Left lung (tissue), 14 donors: ENCODE results near the gene BAK1. TPM values are rescaled to one million over a fixed set of nuclear protein-coding genes. Genes with fewer than 3 reads are reported as not detected.
A peak's percentile ranks its signal among the peaks of the same experiment; 100 is the strongest.

Experiments
- ATAC-seq: fragments of 200-7000 bp; cut with Tn5 transposase; one replicate; pipeline ENCODE4 v1.9.1; 2020; ENCODE audit warnings: moderate library complexity
- DNase-seq, 4 donors: peaks; one replicate each; pipeline ENCODE4 v3.0.0-alpha.2; 2013 to 2020
- H3K27ac ChIP-seq, 2 donors: fragments of 200-600 bp; sonication (generic) in 1 of 2; one replicate each; pipeline versions ENCODE4 v1.5.0 to v1.8.0; 2020 to 2021
- H3K27me3 ChIP-seq, 2 donors: fragments of 200-600 bp; sonication (generic) in 1 of 2; one replicate each; pipeline versions ENCODE4 v1.5.0 to v1.8.0; 2020 to 2021
- H3K36me3 ChIP-seq, 2 donors: fragments of 200-600 bp; sonication (generic) in 1 of 2; one replicate each; pipeline versions ENCODE4 v1.5.0 to v1.8.0; 2020 to 2021
- H3K4me1 ChIP-seq, 2 donors: fragments of 200-600 bp; one replicate each; pipeline ENCODE4 v1.8.0; 2021
- H3K4me3 ChIP-seq, 2 donors: fragments of 200-600 bp; sonication (generic) in 1 of 2; one replicate each; pipeline versions ENCODE4 v1.5.0 to v1.8.0; 2020 to 2021; ENCODE audit warnings: mild to moderate bottlenecking in 1 of 2
- H3K9me3 ChIP-seq, 2 donors: fragments of 200-600 bp; sonication (generic) in 1 of 2; one replicate each; pipeline versions ENCODE4 v1.5.0 to v1.8.0; 2020 to 2021
- CTCF ChIP-seq, 2 donors: fragments of 200-600 bp; sonication (generic) in 1 of 2; IDR thresholded peaks; one replicate each; pipeline versions ENCODE4 v1.5.0 to v1.8.0; 2021; ENCODE audit warnings: antibody characterized with exemption in 2 of 2
- intact Hi-C, 2 donors: fragments of 100-400 bp; cut with DNase I; formaldehyde crosslinking; loops; one replicate each; pipeline versions ENCODE4 v1.11.2 to v1.14.2; 2022
- long read RNA-seq, 12 donors: library from polyadenylated mRNA in 2 of 12; unstranded in 2 of 12; transcript quantifications; one replicate each; pipeline ENCODE4 v2.0.0 and lab custom pipeline, GENCODE V29; 2019 to 2026
- polyA plus RNA-seq, 6 donors: library from polyadenylated mRNA; unstranded; fragments of 120-200 nt; gene quantifications; one replicate each; pipeline ENCODE4 v1.2.1, GENCODE V29; 2013; ENCODE audit not compliant: insufficient read length in 6 of 6
- total RNA-seq, 2 donors: library from RNA; stranded (reverse); fragmentation: NEBNext Ultra II Directional; extraction: Animal tissue kit (Norgen Biotek cat#: 25700); gene quantifications; one replicate each; pipeline ENCODE4 v1.2.1, GENCODE V29; 2021
- donor health status: DM: no; HTN: yes; CAD: no.
- donor health status: DM: no; HTN: no; CAD: no.

Gene BAK1
- total RNA-seq (10 to 100 TPM; 26.5 to 27.0 TPM), polyA plus RNA-seq (10 to 100 TPM; 13.1 to 19.3 (median 17.9) TPM)
- long read RNA-seq, donor 1, transcript BAK1-202 (6 exons, 2,136 nt), result major isoform, 16 of 16 reads
- long read RNA-seq, donor 1, partial matches to known transcripts, result 0 of 16 reads
- long read RNA-seq, donor 1, other reads (novel, unspliced or antisense), result 0 of 16 reads
- long read RNA-seq, donor 2, transcript BAK1-202 (6 exons, 2,136 nt), result major isoform, 7 of 7 reads
- long read RNA-seq, donor 2, partial matches to known transcripts, result 0 of 7 reads
- long read RNA-seq, donor 2, other reads (novel, unspliced or antisense), result 0 of 7 reads
- long read RNA-seq, donor 3, transcript BAK1-202 (6 exons, 2,136 nt), result major isoform, 8 of 8 reads
- long read RNA-seq, donor 3, partial matches to known transcripts, result 0 of 8 reads
- long read RNA-seq, donor 3, other reads (novel, unspliced or antisense), result 0 of 8 reads
- long read RNA-seq, donor 4, transcript BAK1-202 (6 exons, 2,136 nt), result major isoform, 12 of 18 reads
- long read RNA-seq, donor 4, partial matches to known transcripts, result 2 of 18 reads
- long read RNA-seq, donor 4, other reads (novel, unspliced or antisense), result 4 of 18 reads
- long read RNA-seq, donor 5, transcript BAK1-202 (6 exons, 2,136 nt), result major isoform, 12 of 12 reads
- long read RNA-seq, donor 5, partial matches to known transcripts, result 0 of 12 reads
- long read RNA-seq, donor 5, other reads (novel, unspliced or antisense), result 0 of 12 reads
- long read RNA-seq, donor 6, transcript BAK1-202 (6 exons, 2,136 nt), result major isoform, 6 of 6 reads
- long read RNA-seq, donor 6, partial matches to known transcripts, result 0 of 6 reads
- long read RNA-seq, donor 6, other reads (novel, unspliced or antisense), result 0 of 6 reads
- long read RNA-seq, donor 7, partial matches to known transcripts, result 0 of 2 reads
- long read RNA-seq, donor 7, other reads (novel, unspliced or antisense), result 0 of 2 reads
- long read RNA-seq, donor 8, transcript BAK1-202 (6 exons, 2,136 nt), result major isoform, 13 of 93 reads
- long read RNA-seq, donor 8, partial matches to known transcripts, result 80 of 93 reads
- long read RNA-seq, donor 8, other reads (novel, unspliced or antisense), result 0 of 93 reads
- long read RNA-seq, donor 9, result 0 reads
- long read RNA-seq, donor 10, transcript BAK1-202 (6 exons, 2,136 nt), result major isoform, 6 of 7 reads
- long read RNA-seq, donor 10, partial matches to known transcripts, result 0 of 7 reads
- long read RNA-seq, donor 10, other reads (novel, unspliced or antisense), result 1 of 7 reads
- long read RNA-seq, donor 11, partial matches to known transcripts, result 0 of 3 reads
- long read RNA-seq, donor 11, other reads (novel, unspliced or antisense), result 0 of 3 reads
- long read RNA-seq, donor 12, partial matches to known transcripts, result 0 of 4 reads
- long read RNA-seq, donor 12, other reads (novel, unspliced or antisense), result 0 of 4 reads

GRCh38 chr6:33579828-33580714 lies at the start of gene BAK1:
Gene BAK1, minus strand, starts transcription at chr6:33580276. Its CDS starts 2,672 bp downstream, at chr6:33577604.
- peak; percentile 84 to 97 (median 94) for DNase-seq

GRCh38 chr6:33628401-33628964 lies 48.4 kb upstream of the BAK1 start:
- no peaks in the 10 kb centered on the region for H3K9me3 ChIP-seq
- no peak overlapping the region for H3K4me3 ChIP-seq
- H3K4me1 ChIP-seq, result peaks cover 9 to 52% of the 10 kb centered on the region in 2 donors
- peaks cover 0 to 4% of the 10 kb centered on the region in 2 donors for H3K36me3 ChIP-seq
- no peak for TF ChIP-seq CTCF (IDR thresholded peaks at IDR 0.05)
- ATAC-seq (peak; percentile 17), DNase-seq (no peak)
- intact Hi-C loops, result no loop called here
- H3K27ac ChIP-seq, result peak overlapping the region in 1 of 2 donors; percentile 54
- peaks cover 0 to 11% of the 10 kb centered on the region in 2 donors for H3K27me3 ChIP-seq

More at GRCh38 chr6:33579828-33580714, at the start of gene BAK1:
- Histone ChIP-seq H3K36me3 (peaks cover 0 to 25% of the 10 kb centered on the region in 2 donors), H3K27ac (peak within 1 kb of the TSS; percentile 78 to 89), H3K9me3 (no peaks in the 10 kb centered on the region), H3K4me3 (peak within 1 kb of the TSS; percentile 93 to 98), H3K4me1 (peaks cover 16 to 39% of the 10 kb centered on the region in 2 donors), H3K27me3 (no peaks in the 10 kb centered on the region)
- ATAC-seq, result peak; percentile 96
- intact Hi-C loops, result no loop called here
- TF ChIP-seq CTCF (IDR thresholded peaks at IDR 0.05), result peak; percentile 46 to 53

- DNase-seq, result peak in 1 of 4 donors; percentile 58
- peaks cover 9 to 51% of the 10 kb centered on the region in 2 donors for H3K4me1 ChIP-seq
- TF ChIP-seq CTCF (IDR thresholded peaks at IDR 0.05), result no peak
- H3K4me3 ChIP-seq, result no peak overlapping the region
- peak overlapping the region in 1 of 2 donors; percentile 54 for H3K27ac ChIP-seq
- no peaks in the 10 kb centered on the region for H3K9me3 ChIP-seq
- peaks cover 0 to 8% of the 10 kb centered on the region in 2 donors for H3K27me3 ChIP-seq
- ATAC-seq, result peak; percentile 56
- H3K36me3 ChIP-seq, result peaks cover 0 to 4% of the 10 kb centered on the region in 2 donors
- intact Hi-C loops, result no loop called here
These were observed 47.8 kb upstream of the BAK1 start for GRCh38 chr6:33627876-33628275.

GRCh38 chr6:33624856-33625255 lies 44.8 kb upstream of the BAK1 start:
- H3K36me3 ChIP-seq, result peaks cover 0 to 4% of the 10 kb centered on the region in 2 donors
- intact Hi-C loops, result no loop called here
- H3K27ac ChIP-seq, result no peak overlapping the region

More at GRCh38 chr6:33624856-33625255, 44.8 kb upstream of the BAK1 start:
- Histone ChIP-seq H3K4me3 (no peak overlapping the region), H3K27me3 (peaks cover 0 to 32% of the 10 kb centered on the region in 2 donors), H3K4me1 (peaks cover 15 to 58% of the 10 kb centered on the region in 2 donors), H3K9me3 (no peaks in the 10 kb centered on the region)
- TF ChIP-seq CTCF (IDR thresholded peaks at IDR 0.05), result no peak
- DNase-seq (no peak), ATAC-seq (no peak)
